ENCODE measurements around the gene GDNF. TPM values are rescaled to one million over a fixed set of nuclear protein-coding genes. Genes with fewer than 3 reads are reported as not detected.
"Not testable (repeated sequence)": the region's sequence is repeated elsewhere in the genome, so short reads cannot be mapped to it uniquely, and the experiment has no call there.

Gene GDNF
- polyA plus RNA-seq, 10 donors = 1.8 to 12.9 (median 3.1) TPM

DNA sequence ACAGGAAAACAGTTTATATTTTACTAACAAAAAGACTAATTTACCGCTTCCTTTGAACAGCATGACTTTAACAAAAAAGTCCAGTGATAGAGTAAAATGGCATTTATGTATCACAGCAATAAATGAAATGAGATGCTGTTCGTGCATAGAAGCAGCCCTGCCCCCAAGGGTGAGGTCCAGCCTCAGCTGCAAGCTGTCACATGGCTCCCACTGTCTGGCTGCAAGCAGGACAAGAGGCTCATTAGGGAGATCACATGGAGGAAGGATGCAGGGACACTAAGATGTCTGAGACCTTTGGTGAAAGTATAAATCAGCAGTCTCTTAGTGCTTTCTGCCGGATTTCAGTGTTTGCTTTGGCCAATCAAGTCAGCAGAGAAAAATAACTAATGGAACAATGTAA, 23.0 kb downstream of the GDNF start:
- DNase-seq = peak in 1 of 3 donors; percentile 20

DNA sequence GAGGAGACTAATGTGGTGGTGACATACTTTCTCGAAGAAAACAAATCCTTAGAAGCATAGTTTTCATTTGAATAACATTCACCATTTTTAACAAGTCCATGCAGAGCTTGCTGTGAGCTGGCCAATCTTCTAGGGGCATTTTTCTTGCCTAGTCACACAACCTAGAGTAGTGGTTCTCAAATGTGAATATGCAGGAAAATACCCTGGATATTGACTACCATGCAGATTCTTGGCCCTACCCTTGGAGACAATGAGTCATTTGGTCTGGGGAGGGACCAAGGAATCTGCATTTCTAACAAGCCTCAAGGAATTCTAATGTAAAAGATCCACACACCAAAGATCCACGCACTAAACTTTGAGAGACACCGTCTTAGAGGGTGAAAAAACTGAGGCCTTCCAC, 23.5 kb downstream of the GDNF start:
- DNase-seq = no peak

DNA sequence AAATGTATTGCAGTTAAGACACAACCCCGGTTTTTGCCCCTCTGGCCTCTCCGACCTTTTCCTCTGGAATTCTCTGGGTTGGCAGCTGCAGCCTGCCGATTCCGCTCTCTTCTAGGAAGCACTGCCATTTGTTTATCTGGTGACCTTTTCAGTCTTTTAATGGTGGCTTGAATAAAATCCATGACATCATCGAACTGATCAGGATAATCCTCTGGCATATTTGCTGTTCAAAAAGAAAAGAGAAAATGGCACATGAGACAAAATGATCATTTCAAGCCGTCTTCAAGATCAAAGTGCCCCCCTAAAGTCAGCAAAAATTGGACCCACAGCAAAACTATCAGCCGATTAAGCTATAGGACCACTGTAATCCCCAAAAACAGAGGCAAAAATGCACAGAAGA, 23.9 kb downstream of the GDNF start:
- no peak for DNase-seq

DNA sequence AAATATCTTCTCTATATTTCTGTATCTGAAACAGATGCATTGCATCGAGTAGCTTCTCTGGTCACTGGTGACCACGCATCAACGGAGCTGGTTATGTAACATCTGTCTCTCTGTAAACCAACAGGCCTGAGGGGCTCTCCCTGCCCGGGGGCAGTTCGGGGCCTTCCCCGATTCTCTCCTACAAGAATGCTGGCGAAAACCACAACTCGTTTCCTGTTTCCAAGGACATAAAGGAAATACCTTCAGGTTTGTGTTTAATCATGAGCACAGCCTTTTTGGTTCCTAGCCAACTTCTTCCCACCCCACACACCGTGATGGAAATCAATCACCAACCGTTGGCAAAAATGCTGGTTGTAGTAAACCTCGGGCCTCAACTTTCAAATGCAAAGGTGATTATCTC, 25.1 kb downstream of the GDNF start:
- no peak for DNase-seq

DNA sequence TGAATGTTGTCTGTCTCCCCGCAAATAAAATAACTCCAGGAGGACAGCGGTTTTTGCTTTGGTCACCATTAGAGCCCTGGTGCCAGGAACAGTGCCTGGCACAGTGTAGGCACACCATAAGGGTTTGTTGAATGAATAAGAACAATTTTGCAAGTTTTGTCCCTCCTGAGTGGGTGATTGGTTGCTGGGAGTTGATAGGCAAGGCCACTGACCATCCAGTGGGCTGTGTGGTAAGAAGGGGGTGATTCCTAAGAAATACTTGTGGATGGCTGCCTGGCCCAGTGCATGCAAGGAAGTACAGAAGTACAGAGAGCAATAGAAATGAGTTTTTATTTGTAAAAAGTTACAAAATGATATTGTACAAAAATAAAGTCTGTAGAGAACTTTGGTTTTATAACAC, 27.5 kb downstream of the GDNF start:
- DNase-seq = no peak

DNA sequence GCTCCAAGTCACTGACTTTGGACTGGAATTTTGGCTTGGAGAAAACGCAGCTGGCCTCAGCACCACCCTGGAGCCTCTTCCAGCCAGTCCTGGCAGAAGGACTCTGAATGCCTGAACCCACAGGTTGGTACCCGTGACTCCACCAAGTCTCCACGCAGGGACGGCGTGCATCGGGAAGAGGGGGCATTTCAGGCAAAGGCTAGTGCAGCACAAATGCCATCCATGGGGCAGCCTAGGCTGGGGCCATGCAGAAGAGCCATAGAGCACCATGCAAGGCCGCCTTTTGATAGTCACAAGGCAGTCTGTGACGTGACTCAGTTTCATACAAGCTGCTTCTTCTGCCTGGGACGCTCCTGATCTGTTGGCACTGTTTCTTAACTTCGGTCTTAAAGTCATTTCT, 28.0 kb downstream of the GDNF start:
- DNase-seq = no peak

DNA sequence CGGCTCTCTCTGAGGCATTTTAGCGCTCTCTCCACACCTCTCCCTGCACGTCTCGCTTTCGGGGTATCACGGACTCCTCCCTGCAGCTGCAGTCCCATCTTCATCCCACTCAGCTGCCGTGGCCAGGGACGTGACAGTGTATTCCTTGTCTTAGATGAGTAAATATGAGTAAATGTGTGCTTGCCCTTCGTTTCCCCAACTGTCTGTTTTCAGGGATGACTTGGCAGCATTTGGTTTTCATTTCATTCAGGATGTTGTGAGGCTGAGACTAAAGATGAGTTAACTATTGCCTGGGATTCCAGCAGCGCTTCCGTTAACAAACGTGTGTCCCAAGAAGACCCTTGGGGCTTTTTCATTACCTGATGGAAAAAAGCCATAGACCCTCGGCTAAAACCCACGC, 29.5 kb downstream of the GDNF start:
- peak in 2 of 3 donors; percentile 25 to 62 for DNase-seq

DNA sequence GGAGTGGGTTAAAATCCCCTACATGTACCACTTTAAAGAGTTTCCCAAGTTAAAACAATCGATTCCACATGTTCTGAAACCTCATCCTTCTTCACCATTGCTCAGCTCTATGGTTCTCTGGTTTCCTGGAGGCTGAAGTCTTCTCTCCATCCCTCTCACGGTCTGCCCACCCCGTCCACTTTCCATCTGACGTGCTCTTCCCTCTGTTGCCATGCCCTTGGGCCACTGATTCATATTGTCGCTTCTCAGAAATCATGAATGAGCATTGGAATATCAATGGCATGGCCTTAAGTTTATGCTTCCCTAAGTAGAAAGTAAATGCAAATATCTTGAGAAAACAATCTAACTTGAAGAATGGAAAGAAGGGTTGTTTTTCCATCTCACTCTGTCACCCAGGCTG, 30.9 kb downstream of the GDNF start:
- DNase-seq = no peak

DNA sequence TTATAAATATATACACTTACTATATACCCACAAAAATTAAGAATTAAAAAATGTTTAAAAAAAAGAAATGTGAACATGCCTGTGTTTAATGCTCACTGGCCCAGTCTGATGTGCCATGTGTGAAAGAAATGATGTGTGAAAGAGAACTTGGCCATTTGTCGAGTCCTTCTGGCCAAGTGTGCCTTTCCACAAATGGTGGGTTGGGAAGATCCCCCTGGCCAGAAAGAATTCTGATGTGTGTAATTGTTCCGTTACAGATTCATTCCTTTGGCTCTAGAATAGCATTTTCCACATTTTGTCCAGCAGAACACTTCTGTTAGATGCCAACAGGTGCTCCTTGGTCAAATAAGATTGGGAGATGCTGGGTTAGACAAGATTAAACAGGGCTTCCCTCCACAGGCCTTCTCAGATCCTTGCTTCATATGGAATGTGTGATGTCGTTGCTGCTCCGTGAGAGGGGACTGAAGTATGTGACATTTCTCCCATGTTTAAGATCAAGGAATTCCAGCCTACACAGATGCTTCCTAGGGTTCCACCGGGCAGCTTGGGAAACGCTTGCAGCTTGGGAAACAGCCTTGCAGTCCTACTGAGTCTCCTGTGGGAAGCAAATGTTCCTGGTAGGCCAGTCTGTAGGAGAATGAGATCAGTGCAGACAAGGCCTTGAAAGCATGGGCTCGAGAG, 32.1 kb downstream of the GDNF start:
- peak in 2 of 3 donors; percentile 21 to 52 for DNase-seq

DNA sequence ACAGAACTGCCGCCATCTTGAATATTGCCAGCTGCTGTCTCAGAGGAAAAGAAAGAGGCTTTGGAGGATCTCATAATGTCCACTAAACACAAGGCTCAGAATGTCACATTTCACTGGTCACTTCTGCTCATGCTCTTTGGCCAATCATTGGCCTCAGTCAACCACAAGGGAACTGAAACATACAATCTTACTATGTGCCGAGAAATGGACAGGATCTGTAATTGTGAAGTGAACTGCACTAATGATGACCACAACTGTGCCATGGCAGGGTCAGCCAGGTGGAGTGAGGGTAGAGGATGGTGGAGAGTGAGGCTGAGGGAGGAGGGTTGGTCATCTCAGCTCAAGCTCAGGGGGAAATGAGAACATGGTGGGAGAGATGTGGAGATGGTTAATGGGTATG, 32.8 kb downstream of the GDNF start:
- no peak for DNase-seq

DNA sequence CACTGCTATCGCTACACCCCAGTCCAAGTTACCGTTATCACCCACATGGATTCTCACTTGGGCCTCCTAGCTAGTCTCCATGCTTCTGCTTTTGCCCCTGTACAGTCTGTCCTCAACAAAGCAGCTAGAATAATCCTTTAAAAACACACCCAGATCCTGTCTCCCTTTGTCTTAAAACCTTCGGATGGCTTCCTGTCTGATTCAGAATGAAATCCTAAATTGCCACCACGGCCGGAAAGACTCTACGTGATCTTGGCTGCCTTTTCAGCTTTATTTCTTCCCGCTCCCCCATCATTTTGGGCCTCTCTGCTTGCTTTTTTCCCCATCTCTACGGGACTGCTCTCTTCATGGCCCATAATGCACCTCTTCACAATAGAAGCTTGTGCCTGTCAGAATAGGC, 33.4 kb downstream of the GDNF start:
- DNase-seq = no peak

DNA sequence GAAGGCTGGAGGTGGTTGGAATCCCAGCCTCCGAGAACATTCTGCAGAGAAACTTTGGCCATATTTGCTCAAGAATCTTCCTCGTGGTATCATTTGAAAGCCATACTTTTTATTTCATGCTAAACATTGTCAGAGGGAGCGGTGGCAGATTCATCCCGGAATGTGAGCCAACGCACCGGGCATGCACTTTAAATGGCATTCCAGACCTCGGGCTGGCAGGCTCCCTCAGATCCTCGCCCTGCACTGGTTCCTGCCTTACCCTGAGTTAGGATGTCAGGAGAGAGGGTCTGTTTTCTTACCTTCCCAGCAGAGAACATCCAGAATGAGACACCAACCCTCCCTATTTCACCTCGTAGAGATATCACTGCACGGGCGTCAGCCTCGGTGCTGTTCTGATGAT, 33.8 kb downstream of the GDNF start:
- DNase-seq = no peak

DNA sequence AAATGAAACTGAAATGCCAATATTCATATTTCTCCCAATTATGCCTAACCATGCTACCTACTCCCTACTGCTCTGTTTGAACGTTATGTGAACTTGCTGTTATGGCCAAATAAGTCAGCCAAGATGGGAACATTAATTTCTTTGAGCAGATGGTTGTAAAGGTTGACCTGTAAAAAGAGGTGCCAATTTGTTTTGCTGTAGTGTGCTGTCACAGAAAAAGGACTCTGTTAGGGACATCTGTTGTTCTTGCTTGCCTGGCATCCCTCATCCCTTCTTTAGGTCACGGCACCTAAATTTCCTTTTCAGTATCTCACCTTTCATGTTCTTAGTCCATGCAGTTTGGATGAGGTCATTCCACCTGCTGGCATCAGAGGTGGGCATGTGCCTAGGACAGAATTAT, 35.4 kb downstream of the GDNF start:
- no peak for DNase-seq

DNA sequence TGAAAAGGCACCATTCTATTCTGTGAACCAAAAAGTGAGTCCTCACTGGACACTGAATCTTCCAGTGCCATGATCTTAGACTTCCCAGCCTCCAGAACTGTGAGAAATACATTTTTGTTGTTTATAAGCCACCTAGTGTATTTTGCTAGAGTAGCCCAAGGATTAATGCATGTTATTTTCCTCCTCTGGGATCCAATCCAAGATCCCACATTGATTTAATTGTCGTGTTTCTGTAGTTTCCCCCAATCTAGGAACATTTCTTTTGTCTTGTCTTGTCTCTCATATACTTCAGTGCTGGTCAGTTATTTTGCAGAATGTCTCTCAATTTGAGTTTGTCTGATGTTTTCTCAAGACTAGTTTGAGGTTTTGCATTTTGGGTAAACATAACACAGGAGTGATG, 36.4 kb downstream of the GDNF start:
- no peak for DNase-seq

DNA sequence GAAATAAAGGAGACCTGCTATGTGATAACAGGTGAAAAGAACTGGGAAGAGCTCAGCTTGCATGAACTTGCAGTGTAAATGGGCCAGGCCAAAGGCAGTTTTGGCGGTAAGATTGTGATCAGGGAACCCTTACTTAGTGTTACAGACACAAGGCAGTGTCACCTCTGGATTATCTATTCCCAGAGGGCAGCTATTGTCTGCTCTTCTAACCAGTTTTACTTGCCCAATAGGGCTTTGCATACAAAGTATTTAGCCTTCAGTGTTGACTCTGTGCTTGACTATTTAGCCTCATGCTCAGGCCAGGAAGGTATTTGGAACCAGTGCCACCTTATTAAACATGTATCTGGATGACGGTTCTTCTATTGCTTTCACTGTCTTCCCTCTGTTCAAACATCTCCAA, 38.3 kb downstream of the GDNF start:
- DNase-seq = no peak

DNA sequence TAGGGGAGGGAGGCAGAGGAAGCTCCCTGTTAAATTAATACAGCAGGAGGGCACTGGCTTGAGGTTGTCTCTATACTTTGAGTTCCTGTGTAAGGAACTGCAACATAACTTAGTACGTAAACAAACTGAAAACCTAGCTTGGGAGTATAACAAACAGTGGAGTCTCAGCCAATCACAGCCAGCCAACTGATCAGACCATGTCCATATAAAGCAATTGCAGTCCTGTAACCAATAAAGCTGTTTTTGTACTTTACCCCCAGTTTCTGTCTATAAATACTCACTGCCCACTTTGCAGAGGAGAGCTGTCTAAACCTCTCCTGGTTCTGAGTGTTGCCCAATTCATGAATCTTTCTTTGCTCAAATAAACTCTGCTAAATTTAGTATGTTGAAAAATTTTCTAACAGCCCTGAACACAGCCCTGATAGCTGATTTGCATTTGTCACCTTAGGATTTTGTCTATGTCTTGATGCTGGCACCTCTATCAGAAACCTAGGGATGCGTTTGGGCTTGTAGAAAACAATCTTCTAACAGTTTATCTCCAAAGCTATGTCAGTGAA, 39.9 kb downstream of the GDNF start:
- no peak for DNase-seq

DNA sequence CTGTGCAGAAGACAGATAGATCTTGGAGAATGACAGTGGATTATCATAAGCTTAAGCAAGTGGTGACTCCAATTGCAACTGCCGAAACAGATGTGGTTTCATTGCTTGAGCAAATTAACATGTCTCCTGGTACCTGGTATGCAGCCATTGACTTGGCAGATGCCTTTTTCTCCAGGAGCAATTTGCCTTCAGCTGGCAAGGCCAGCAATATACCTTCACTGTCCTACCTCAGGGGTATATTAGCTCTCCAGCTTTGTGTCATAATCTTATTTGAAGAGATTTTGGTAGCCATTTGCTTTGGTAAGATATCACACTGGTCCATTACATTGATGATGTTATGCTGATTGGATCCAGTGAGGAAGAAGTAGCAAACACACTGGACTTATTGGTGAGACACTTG, 43.4 kb downstream of the GDNF start:
- DNase-seq = not testable (repeated sequence)

DNA sequence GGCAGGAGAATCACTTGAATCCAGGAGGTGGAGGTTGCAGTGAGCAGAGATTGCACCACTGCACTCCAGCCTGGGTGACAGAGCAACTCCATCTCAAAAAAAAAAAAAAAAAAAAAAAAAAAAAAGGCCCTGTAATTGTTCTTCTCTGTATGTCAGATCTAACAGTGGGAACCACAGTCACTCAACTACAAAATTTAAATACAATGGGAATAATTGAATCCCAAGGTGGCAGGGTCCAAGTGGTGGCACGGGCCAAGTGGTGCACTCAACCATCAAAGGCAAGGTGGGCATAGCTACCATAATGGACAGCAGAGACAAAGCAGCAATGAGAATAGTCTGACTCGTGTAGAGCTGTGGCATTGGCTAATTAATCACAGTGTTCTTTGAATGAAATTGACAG, 44.5 kb downstream of the GDNF start:
- not testable (repeated sequence) for DNase-seq

DNA sequence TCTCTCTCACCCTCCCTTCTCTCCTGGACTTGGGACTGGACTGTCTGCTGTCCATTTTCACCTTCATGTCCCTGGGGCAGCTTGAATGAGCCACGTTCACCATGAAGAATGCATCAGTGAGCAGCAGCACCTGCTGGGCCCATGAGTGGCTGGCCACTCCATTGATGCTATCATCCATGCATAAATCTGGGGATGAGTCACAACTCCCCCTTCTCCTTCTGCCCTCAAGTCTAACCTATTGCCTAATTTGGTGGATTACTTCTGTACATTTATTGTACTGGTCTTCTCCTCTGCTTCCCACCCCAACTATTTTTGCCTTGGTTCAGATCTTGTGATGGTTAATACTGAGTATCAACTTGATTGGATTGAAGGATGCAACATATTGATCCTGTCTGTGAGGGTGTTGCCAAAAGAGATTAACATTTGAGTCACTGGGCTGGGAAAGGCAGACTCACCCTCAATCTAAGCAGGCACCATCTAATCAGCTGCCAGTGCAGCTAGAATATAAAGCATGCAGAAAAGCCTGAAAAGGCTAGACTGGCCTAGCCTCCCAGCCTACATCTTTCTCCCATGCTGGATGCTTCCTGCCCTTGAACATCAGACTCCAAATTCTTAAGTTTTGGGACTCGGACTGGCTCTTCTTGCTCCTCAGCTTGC, 46.7 kb downstream of the GDNF start:
- DNase-seq = no peak

DNA sequence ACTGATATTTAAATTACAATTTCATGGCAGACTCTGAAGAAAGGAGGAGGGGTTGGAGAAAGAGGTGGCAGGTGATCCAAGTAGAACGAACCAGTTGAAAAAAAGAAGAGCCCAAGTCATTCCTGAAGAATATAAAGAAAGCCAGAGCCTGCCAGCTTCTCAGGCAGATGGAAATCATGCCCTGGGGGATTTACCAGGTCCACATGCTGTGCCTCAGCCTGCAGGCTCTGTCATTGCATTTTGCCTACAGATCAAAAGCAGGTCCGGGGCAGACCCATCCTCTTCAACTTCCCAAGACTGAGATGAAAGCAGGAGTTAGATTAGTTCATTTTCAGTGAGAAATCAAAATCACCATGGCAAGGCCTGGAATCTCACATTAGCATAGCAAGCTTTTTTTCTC, 48.5 kb downstream of the GDNF start:
- no peak for DNase-seq

DNA sequence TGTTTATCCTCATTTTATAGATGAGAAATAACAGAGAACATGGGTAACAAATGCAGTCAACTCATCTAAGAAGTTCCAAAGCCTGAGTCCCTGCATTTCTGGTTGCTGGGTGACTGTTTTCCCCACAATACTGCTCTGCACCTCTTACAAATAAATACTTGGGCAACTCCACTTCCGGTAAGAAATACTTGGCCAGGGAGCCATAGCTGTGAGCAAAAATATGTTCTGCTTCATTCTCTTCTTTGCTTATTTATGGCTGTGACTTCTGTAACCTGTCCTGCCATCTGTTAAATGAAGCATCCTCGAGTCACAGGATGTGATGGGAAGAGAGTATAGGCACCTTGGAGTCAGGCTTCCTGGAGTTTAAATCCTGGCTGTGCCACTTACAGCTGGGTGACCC, 49.9 kb downstream of the GDNF start:
- DNase-seq = no peak

DNA sequence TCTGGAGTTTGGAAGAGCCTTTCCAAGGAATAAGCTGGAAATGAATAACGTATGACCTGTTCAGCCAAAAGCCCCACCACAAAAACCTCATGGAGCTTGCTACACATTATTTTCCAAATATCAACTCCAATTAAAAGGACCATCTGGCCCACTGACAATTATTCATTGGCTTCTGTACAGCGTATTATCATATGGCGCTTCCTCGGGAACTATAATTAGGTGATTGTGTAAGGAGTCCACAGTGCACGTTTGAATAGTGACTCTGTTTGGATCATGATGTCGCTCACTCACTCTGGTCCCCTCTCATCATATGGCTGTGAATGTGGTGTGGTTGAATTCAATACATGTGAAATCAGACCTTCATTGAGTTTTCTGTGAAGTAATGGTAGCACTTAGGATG, 52.1 kb downstream of the GDNF start:
- DNase-seq = no peak

DNA sequence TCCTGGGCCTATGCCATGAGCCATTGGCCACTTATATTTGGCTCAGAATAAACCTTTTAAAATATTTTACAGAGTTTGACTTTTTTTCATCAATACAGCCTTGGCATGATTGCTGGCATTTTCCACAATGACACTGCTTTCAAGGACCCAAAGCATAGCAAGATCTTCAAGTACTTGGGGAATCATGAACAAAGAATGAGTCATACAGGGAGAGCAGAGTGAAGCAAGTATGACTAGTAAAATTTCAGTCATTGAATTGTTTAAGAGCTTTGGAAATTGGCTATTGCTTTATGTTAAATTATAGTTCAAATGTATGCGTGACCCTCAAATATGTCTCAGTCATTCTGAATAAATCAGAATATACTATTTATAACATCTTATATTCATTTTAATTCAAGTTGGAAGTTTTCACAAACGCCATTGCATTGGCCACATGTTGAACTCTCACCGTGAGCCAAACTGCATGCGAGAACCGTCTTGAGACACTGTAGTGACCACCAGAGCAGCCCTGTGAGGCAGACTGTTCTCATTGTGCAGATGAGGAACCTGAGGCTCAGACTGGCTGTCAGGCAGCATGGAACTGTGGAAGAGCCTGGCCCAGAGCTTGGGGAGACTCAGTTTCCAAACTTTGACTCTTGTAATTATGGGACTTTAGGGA, 52.9 kb downstream of the GDNF start:
- DNase-seq = peak in 1 of 3 donors; percentile 52

Measured in muscle of back (tissue), 11 donors.